GM12878 (cell line): Measurements from ENCODE around the gene MFGE8. TPM values are rescaled to one million over a fixed set of nuclear protein-coding genes. Genes with fewer than 3 reads are reported as not detected.

Experiments used
- ATAC-seq: fragments of 200-7000 bp; cut with Tn5 transposase; 3 replicates; pipeline ENCODE4 v1.9.1; 2020; ENCODE audit warnings: mild to moderate bottlenecking, moderate library complexity
- BruUV-seq: library from RNA; stranded (reverse); fragments of 400-500 nt; replicated peaks from 2 replicates; lab custom pipeline; 2021; lab: Mats Ljungman, UMichigan
- CTCF ChIA-PET: fragments of 300-600 bp; sonication (Branson Sonifier 250); formaldehyde crosslinking; extraction: SDS; loops from one replicate; lab custom pipeline; 2021; ENCODE audit warnings: inconsistent platforms; lab: Yijun Ruan, JAX
- POLR2A ChIA-PET: fragments of 350-600 bp; formaldehyde crosslinking; extraction: SDS; loops from one replicate; lab custom pipeline; 2021; ENCODE audit warnings: inconsistent platforms; lab: Charles Lee
- RAD21 ChIA-PET: fragments of 300-600 bp; sonication (Branson Sonifier 250); formaldehyde crosslinking; loops from one replicate; lab custom pipeline; 2023; ENCODE audit warnings: antibody characterized with exemption; ENCODE audit not compliant: unreplicated experiment; lab: Charles Lee
- SMC1A ChIA-PET: fragments of 300-600 bp; sonication (Branson Sonifier 250); formaldehyde crosslinking; loops from one replicate; lab custom pipeline; 2023; ENCODE audit not compliant: unreplicated experiment, uncharacterized antibody; lab: Charles Lee
- DNase-seq: peaks from one replicate; pipeline ENCODE4 v3.0.0-alpha.2; 2011; ENCODE audit warnings: low read depth, low spot score
- FAIRE-seq: peaks from 3 replicates; lab custom pipeline; 2011; peaks lifted over from hg19 to GRCh38; lab: Jason Lieb, UNC
- H2AFZ ChIP-seq: 2 replicates; pipeline ENCODE4 v1.6.0; 2011; ENCODE audit warnings: low read depth, low read length, control low read depth; ENCODE audit not compliant: control insufficient read depth
- H3K27ac ChIP-seq: 2 replicates; pipeline ENCODE4 v1.5.1; 2011; ENCODE audit warnings: control low read depth; ENCODE audit not compliant: control insufficient read depth, insufficient read depth
- H3K27me3 ChIP-seq, 2 experiments: replicated peaks in 1 of 2; 2 replicates each; pipeline versions ENCODE4 v1.6.0 to v1.6.1; 2011; ENCODE audit warnings: low read length in 1 of 2; ENCODE audit not compliant: control insufficient read depth in 2 of 2, insufficient read depth in 2 of 2
- H3K36me3 ChIP-seq, 2 experiments: 2 replicates each; pipeline ENCODE4 v1.5.1; 2011; ENCODE audit warnings: low read length in 1 of 2; ENCODE audit not compliant: control insufficient read depth in 2 of 2, insufficient read depth in 2 of 2
- H3K4me1 ChIP-seq: 2 replicates; pipeline ENCODE4 v1.6.1; 2011; ENCODE audit warnings: mild to moderate bottlenecking, low read length, moderate library complexity, mixed read lengths; ENCODE audit not compliant: control insufficient read depth, insufficient read depth
- H3K4me2 ChIP-seq: 2 replicates; pipeline ENCODE4 v1.6.0; 2011; ENCODE audit warnings: control low read depth; ENCODE audit not compliant: control insufficient read depth, insufficient read depth
- H3K4me3 ChIP-seq: fragments of 200-600 bp; sonication (generic); 2 replicates; pipeline ENCODE4 v1.5.1; 2016
- H3K79me2 ChIP-seq: 2 replicates; pipeline ENCODE4 v1.6.0; 2011; ENCODE audit warnings: low read length; ENCODE audit not compliant: control insufficient read depth, insufficient read depth
- H3K9ac ChIP-seq: 2 replicates; pipeline ENCODE4 v1.8.0; 2011; ENCODE audit warnings: low read length, control low read depth, mixed read lengths; ENCODE audit not compliant: control insufficient read depth, insufficient read depth
- H3K9me3 ChIP-seq: replicated peaks from 3 replicates; pipeline ENCODE4 v1.5.1; 2011; ENCODE audit warnings: mild to moderate bottlenecking, low read length; ENCODE audit not compliant: control insufficient read depth, insufficient read depth
- H4K20me1 ChIP-seq: 2 replicates; pipeline ENCODE4 v1.6.0; 2011; ENCODE audit not compliant: control insufficient read depth, insufficient read depth
- HDAC6 ChIP-seq: fragments of 200-600 bp; sonication (generic); IDR thresholded peaks from one replicate; pipeline ENCODE4 v1.8.0; 2017; ENCODE audit warnings: antibody characterized with exemption; ENCODE audit not compliant: unreplicated experiment
- MEF2B ChIP-seq: fragments of 450-650 bp; IDR thresholded peaks from 2 replicates; pipeline ENCODE4 v1.6.1; 2018; ENCODE audit warnings: mild to moderate bottlenecking, moderate library complexity; ENCODE audit not compliant: partially characterized antibody, poor library complexity, severe bottlenecking
- NKRF ChIP-seq: fragments of 450-650 bp; conservative IDR thresholded peaks from 2 replicates; pipeline ENCODE4 v1.6.1; 2017; ENCODE audit warnings: mild to moderate bottlenecking, moderate library complexity
- NR2F1 ChIP-seq: fragments of 450-650 bp; conservative IDR thresholded peaks from 2 replicates; pipeline ENCODE4 v1.6.1; 2017; ENCODE audit warnings: mild to moderate bottlenecking
- STAT3 ChIP-seq: IDR thresholded peaks from 2 replicates; pipeline ENCODE4 v1.6.1; 2011; ENCODE audit warnings: low read depth, low read length, improper control_type of control experiment
- ZNF24 ChIP-seq: fragments of 450-650 bp; IDR thresholded peaks from 2 replicates; pipeline ENCODE4 v1.6.1; 2017; ENCODE audit warnings: antibody characterized with exemption, mild to moderate bottlenecking
- ZNF592 ChIP-seq: fragments of 450-650 bp; IDR thresholded peaks from 2 replicates; pipeline ENCODE4 v1.6.1; 2017; ENCODE audit warnings: mild to moderate bottlenecking, moderate library complexity
- ZNF622 ChIP-seq: fragments of 450-650 bp; IDR thresholded peaks from 2 replicates; pipeline ENCODE4 v1.6.1; 2017; ENCODE audit warnings: mild to moderate bottlenecking, inconsistent platforms
- WGBS: methylation state at CpG from one replicate; pipeline ENCODE4 v1.1.6; 2016; ENCODE audit warnings: low lambda C conversion rate; ENCODE audit not compliant: insufficient replicate concordance, insufficient coverage; ENCODE audit errors: missing lambda C conversion rate; 5-methylcytosine and 5-hydroxymethylcytosine counted together
- in situ Hi-C: fragments of 300-500 bp; cut with MboI; formaldehyde crosslinking; loops from 9 replicates; pipeline ENCODE4 v1.14.3; 2018; ENCODE audit warnings: mixed read lengths
- intact Hi-C: fragments of 100-400 bp; cut with micrococcal nuclease; formaldehyde crosslinking; loops from one replicate; pipeline ENCODE4 v1.14.2; 2022; ENCODE audit not compliant: unreplicated experiment
- polyA plus RNA-seq, 11 experiments: library from polyadenylated mRNA; depleted of rRNA in 4 of 11; unstranded in 6 of 11; stranded (reverse) in 5 of 11; fragments of >200 nt; fragmentation: Nextera tagmentation in 4 of 11; fragmentation: Illumina TruSeq in 1 of 11; extraction: Ambion mirVana in 4 of 11; extraction: Trizol in 1 of 11; gene quantifications; 1 replicate in 1 of 11; 2 replicates in 10 of 11; pipeline versions ENCODE4 v1.2.1 to v1.2.3, GENCODE V29; 2011 to 2016; ENCODE audit warnings: inconsistent platforms in 2 of 11, missing spikeins in 2 of 11, low read depth in 1 of 11
- total RNA-seq, 4 experiments: library from RNA; depleted of rRNA in 3 of 4; stranded (reverse); fragments of >200 nt in 3 of 4; fragmentation: Illumina TruSeq in 1 of 4; extraction: Trizol in 1 of 4; gene quantifications; 2 replicates each; pipeline versions ENCODE4 v1.2.1 to v1.2.3, GENCODE V29; 2013 to 2021
- TF ChIP-seq, protein P1 (sequence below): fragments of 450-650 bp; IDR thresholded peaks from 2 replicates; pipeline ENCODE4 v1.6.1; 2017; ENCODE audit warnings: mild to moderate bottlenecking, low read depth, inconsistent platforms; ENCODE audit not compliant: poor library complexity, severe bottlenecking
- TF ChIP-seq, protein P2 (sequence below): fragments of 450-650 bp; IDR thresholded peaks from 2 replicates; pipeline ENCODE4 v1.6.1; 2017; ENCODE audit warnings: antibody characterized with exemption, mild to moderate bottlenecking, moderate library complexity

MFGE8 gene
- total and polyA plus RNA-seq, 10 of the 15 experiments (the other 5 are each of a cell fraction or from before 2014, with no cell fraction given), result 0.81 to 5.9 (median 1.0) TPM; not detected in 2

GRCh38 chr15:88908697-88909621, 4.2 kb downstream of the MFGE8 start:
- H4K20me1 ChIP-seq, result 0 out of 2 replicates have a peak, but pooled peaks cover 5% of the 10 kb centered on the region
- peaks cover 0 to 2% of the 10 kb centered on the region in 2 experiments; a peak in 2 of 4 replicates for H3K27me3 ChIP-seq
- no peaks in the 10 kb centered on the region for H3K9me3 ChIP-seq
- no peak overlapping the region for H3K27ac ChIP-seq
- no peak overlapping the region for H3K4me3 ChIP-seq
- no peaks in the 10 kb centered on the region for H3K36me3 ChIP-seq
- SMC1A ChIA-PET, result no interaction called here
- no TSS peak for BruUV-seq
- no peaks in the 10 kb centered on the region for H3K4me1 ChIP-seq
- CTCF ChIA-PET, result interaction anchor here (1.1 to 2.3 kb wide), 3 partner anchors 94 to 113 kb away, joined by 3 to 8 read pairs (median 6); no protein-coding TSS in a partner anchor
- FAIRE-seq (no peak), DNase-seq (no peak), ATAC-seq (no peak)
- intact Hi-C loops, result no loop called here
- RAD21 ChIA-PET, result interaction anchor here (0.7 kb wide), 1 partner anchor 74 kb away, joined by 3 read pairs; no protein-coding TSS in a partner anchor
- POLR2A ChIA-PET, result no interaction called here
- no peaks in the 10 kb centered on the region for H3K79me2 ChIP-seq
- in situ Hi-C loops, result loop anchor here (5.0 kb wide), 1 partner anchor 108 kb away; no protein-coding TSS in a partner anchor
- H3K4me2 ChIP-seq, result no peak overlapping the region
- no peak overlapping the region for H3K9ac ChIP-seq
- 35% methylated on average over 16 of the region's 16 CpGs for WGBS
- no peak overlapping the region for H2AFZ ChIP-seq
- no peak for TF ChIP-seq ZNF592
- no peak for TF ChIP-seq NKRF
- no peak for TF ChIP-seq ZNF622
- TF ChIP-seq, protein P1, sequence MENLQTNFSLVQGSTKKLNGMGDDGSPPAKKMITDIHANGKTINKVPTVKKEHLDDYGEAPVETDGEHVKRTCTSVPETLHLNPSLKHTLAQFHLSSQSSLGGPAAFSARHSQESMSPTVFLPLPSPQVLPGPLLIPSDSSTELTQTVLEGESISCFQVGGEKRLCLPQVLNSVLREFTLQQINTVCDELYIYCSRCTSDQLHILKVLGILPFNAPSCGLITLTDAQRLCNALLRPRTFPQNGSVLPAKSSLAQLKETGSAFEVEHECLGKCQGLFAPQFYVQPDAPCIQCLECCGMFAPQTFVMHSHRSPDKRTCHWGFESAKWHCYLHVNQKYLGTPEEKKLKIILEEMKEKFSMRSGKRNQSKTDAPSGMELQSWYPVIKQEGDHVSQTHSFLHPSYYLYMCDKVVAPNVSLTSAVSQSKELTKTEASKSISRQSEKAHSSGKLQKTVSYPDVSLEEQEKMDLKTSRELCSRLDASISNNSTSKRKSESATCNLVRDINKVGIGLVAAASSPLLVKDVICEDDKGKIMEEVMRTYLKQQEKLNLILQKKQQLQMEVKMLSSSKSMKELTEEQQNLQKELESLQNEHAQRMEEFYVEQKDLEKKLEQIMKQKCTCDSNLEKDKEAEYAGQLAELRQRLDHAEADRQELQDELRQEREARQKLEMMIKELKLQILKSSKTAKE, result no peak
- no peak for TF ChIP-seq NR2F1
- TF ChIP-seq STAT3, result no peak
- TF ChIP-seq, protein P2, sequence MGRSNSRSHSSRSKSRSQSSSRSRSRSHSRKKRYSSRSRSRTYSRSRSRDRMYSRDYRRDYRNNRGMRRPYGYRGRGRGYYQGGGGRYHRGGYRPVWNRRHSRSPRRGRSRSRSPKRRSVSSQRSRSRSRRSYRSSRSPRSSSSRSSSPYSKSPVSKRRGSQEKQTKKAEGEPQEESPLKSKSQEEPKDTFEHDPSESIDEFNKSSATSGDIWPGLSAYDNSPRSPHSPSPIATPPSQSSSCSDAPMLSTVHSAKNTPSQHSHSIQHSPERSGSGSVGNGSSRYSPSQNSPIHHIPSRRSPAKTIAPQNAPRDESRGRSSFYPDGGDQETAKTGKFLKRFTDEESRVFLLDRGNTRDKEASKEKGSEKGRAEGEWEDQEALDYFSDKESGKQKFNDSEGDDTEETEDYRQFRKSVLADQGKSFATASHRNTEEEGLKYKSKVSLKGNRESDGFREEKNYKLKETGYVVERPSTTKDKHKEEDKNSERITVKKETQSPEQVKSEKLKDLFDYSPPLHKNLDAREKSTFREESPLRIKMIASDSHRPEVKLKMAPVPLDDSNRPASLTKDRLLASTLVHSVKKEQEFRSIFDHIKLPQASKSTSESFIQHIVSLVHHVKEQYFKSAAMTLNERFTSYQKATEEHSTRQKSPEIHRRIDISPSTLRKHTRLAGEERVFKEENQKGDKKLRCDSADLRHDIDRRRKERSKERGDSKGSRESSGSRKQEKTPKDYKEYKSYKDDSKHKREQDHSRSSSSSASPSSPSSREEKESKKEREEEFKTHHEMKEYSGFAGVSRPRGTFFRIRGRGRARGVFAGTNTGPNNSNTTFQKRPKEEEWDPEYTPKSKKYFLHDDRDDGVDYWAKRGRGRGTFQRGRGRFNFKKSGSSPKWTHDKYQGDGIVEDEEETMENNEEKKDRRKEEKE, result no peak
- TF ChIP-seq ZNF24, result no peak
- TF ChIP-seq HDAC6, result no peak
- TF ChIP-seq MEF2B, result no peak
